H1 (cell line): ENCODE data around the gene DOCK9.

Source experiments
- CBX5 ChIP-seq: fragments of 300-800, 300-1000 bp; sonication (generic); IDR thresholded peaks from 2 replicates; pipeline ENCODE4 v1.7.1; 2016; ENCODE audit warnings: antibody characterized with exemption, low read length, low read depth
- CTCF ChIP-seq, 3 experiments: IDR thresholded peaks; 1 replicate in 2 of 3; 2 replicates in 1 of 3; pipeline versions ENCODE4 v1.5.1 to v1.6.1; 2011; ENCODE audit warnings: low read length in 3 of 3, mild to moderate bottlenecking in 3 of 3, inconsistent platforms in 2 of 3, low read depth in 1 of 3, moderate library complexity in 1 of 3; ENCODE audit not compliant: insufficient read depth in 1 of 3; ENCODE audit errors: control extremely low read depth in 1 of 3
- E2F6 ChIP-seq: IDR thresholded peaks from 2 replicates; pipeline ENCODE4 v1.6.1; 2012; ENCODE audit warnings: inconsistent platforms
- POLR2AphosphoS5 ChIP-seq: IDR thresholded peaks from 2 replicates; pipeline ENCODE4 v1.6.1; 2011; ENCODE audit warnings: low read depth, low read length
- RNF2 ChIP-seq: fragments of 200-900, 300-1000 bp; sonication (generic); IDR thresholded peaks from 2 replicates; pipeline ENCODE4 v1.7.1; 2016; ENCODE audit warnings: borderline replicate concordance, low read depth, mild to moderate bottlenecking, antibody characterized with exemption, low read length; ENCODE audit not compliant: poor library complexity, severe bottlenecking; ENCODE audit errors: missing control alignments
- TAF7 ChIP-seq: optimal IDR thresholded peaks from 2 replicates; pipeline ENCODE3; 2011; ENCODE audit warnings: low read depth, mild to moderate bottlenecking, inconsistent platforms, low read length, moderate library complexity, borderline replicate concordance

GRCh38 chr13:98837896-98838295, 140.0 kb downstream of the DOCK9 start:
- no peak for TF ChIP-seq POLR2AphosphoS5
- no peak for TF ChIP-seq CBX5
- TF ChIP-seq TAF7, result no peak
- TF ChIP-seq CTCF (IDR thresholded peaks at IDR 0.05; ENCODE audit: control extremely low read depth in 1 of 3, insufficient read depth in 1 of 3, low read depth in 1 of 3, low read length in 3 of 3), result no peak
- no peak for TF ChIP-seq RNF2
- TF ChIP-seq E2F6, result no peak
